GM21737 (cell line): ENCODE data around the gene GALK2.
"Not testable (repeated sequence)": the region's sequence is repeated elsewhere in the genome, so short reads cannot be mapped to it uniquely, and the experiment has no call there.

Source experiments
- ATAC-seq: cut with Tn5 transposase; IDR thresholded peaks from one replicate; pipeline ENCODE4 v1.9.1; 2021; ENCODE audit warnings: mild to moderate bottlenecking, moderate library complexity; ENCODE audit not compliant: unreplicated experiment

GALK2 gene

DNA sequence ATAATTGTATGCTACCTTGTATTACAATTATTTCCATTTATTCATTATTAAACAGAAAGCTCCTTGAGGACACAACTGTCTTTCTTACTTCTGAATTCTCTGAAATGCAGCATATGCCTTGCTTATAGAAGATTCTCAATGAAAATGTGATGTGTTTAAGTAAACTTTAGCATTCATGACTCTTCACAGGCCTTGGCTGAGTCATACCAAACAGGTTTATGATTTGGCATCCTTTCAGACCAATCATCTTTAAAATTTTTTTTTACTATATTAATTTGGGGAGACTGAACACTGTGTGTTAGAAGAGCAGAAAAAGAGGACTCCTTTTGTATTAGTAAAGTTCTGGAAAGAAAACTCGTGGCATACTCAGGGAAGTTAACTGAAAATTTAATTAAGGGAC is 6.4 kb upstream of the GALK2 start:
- ATAC-seq, result no peak

DNA sequence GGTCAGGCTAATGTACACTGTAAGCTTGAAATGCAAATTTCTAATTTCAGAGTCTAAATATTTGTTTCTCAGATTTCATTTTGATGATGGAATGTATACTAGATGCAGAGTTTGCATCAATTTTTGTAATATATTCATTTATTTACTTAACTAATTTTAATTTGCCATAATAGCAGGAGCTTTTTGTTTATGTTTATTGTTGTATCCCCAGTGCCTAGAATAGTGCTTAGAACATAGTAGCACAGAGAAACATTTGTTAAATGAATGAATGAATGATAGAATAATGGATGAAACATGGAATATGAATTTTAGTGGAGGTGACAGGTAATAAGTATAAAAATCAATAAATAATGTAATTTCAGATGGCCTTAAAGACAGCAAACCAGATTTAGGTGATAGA is 5.2 kb upstream of the GALK2 start:
- no peak for ATAC-seq

DNA sequence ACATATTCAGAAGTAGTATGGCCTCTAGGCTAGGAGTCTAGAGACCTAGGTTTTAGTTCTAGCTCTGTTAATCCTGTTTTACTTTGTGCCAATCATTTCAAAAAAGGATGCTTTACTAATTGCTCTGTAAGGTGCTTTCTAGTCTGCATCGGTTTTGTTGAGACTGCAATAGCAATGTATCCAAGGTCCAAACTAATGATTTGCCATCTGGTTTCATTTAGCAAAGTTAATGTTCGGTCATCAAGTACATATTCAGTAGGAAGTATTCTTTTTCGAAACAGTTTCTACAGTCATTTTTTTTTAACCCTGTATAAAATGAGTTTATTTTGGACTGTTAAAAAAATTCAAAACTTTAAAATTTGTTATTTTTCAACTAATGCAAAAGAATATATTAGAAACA is 2.0 kb upstream of the GALK2 start:
- ATAC-seq, result no peak

DNA sequence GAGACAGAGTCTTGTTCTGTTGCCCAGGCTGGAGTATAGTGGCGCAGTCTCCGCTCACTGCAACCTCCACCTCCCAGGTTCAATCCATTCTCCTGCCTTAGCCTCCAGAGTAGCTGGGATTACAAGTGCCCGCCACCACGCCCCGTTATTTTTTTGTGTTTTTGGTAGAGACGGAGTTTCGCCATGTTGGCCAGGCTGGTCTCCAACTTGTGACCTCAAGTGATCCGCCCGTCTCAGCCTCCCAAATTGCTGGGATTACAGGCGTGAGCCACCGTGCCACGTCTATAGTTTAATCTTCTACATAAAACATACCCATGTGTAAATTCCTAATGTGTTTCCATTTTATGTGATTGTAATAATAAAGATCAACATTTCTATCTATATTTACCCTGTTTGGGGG is 1.7 kb downstream of the GALK2 start:
- ATAC-seq, result no peak

DNA sequence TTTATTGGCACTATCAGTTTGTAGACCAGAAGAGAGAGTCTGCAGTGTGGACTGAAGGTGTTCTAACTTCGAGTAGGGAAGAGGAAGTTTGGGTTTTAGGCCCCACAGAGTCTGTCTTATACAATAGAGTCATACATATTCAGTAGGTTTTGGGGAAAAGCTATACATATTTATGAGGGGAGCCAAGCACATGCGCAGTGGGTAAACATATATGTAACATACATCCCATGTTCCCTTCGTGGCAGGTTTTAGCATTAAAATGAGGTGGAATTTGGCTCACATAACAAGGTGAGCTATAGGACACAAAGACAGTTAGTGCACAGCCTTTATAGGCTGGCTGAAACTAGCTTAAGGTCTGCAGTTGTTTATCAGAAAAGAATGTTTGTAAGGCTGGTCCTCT is 4.9 kb downstream of the GALK2 start:
- no peak for ATAC-seq

DNA sequence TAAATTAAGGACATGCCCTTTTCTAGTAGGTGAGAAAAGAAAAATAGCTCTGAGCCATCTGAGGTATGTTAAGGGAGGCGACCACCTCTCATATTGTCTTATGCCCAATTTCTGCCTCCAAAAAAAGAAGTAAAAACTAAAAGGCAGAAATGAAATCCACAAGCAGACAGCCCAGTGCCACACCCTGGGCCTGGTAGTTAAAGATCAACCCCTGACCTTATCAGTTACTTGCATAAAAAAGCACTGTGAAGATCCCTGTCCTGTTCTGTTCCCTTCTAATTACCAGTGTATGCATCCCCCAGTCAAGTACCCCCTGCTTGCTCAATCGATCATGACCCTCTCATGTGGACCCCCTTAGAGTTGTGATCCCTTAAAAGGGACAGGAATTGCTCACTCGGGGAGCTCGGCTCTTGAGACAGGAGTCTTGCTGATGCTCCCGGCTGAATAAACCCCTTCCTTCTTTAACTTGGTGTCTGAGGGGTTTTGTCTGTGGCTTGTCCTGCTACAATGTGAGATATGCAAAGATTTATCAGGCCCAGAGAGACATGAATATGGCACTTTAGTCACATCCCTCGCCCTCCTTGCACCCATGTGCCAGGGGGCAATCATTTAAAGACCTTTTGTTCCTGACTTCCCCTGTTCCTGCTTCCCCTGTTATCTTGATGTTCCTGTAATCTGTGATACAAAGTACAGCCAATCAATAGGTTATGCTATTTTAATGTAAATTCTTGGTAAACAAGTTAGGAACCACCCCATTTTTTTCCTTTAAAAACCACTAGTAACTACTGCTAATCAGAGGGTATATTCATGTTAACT is 5.7 kb downstream of the GALK2 start:
- ATAC-seq, result not testable (repeated sequence)

DNA sequence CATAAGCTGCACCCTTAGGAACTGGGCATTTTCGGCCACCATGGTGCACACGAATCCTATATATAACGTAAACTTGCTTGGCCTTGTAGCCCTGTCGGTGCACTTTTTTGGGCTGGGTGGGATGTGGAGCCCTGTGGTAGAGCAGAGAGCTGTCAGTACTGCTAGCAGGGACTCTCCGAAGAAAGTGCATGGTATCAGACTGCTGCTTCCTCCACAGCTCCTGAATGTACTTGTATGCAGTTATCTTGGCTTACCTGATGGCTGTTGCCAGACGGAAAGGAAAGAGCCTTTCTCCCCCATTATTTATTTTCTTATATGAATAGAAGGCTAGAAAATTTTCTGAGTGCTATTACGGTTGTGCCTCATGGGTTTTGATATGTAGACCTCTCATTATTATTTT is 8.4 kb downstream of the GALK2 start:
- no peak for ATAC-seq

DNA sequence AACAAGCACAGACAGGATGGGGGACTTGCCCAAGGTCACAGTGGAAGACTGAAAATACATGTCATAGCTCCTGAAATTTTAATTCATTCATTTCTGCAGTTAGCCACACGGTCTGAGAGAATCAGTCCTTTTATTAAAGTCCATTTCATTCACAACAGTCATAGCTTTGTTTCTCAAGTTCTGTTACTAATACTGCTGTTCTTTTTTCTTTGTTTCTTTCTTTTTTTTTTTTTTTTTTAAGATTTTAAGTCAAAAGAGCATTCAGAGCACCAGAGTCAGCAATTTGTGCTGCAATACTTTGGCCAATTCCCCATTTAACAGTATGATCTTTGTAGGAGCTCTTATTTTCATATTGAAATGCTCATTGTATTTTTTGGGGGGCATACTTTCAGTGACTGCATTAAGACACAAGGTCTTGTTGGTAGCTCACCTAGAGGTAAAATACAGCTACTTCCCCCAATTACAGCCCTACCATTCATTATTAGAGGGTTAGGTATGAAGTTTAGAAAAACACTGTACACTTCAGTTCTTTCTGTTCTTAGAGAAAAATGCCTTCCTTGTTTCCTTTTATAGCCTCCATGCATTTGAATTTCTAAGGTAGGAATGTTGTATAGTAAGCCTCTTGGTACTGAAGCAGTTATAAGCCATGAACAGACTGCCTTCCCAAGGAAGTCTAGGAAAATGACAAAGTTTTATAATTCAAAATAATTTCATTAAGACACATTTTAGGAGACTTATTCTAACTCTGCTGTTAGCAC is 9.6 kb downstream of the GALK2 start:
- no peak for ATAC-seq

DNA sequence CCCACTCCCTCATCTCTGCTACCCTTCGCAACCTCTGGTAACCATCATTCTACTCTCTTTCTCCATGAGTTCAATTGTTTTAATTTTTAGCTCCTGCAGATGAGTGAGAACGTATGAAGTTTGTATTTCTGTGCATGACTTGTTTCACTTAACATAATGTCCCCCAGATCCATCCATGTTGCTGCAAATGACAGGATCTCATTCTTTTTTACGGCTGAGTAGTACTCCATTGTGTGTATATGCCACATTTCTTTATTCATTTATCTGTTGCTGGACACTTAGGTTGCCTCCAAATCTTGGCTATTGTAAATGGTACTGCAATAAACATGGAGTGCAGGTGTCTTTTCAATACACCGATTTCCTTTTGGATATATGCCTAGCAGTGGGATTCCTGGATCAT is 12.1 kb downstream of the GALK2 start:
- no peak for ATAC-seq

DNA sequence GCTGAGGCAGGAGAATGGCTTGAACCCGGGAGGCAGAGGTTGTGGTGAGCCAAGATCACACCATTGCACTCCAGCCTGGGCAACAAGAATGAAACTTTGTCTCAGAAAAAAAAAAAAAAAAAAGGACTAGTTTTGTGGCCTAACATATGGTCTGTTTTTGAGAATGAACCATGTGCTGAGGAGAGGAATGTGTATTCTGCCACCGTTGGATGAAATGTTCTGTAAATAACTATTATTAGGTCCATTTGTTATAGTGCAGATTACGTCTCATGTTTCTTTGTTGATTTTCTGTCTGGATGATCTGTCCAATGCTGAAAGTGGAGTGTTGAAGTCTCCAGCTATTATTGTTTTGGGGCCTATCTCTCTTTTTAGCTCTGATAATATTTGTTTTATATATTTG is 13.7 kb downstream of the GALK2 start:
- not testable (repeated sequence) for ATAC-seq

DNA sequence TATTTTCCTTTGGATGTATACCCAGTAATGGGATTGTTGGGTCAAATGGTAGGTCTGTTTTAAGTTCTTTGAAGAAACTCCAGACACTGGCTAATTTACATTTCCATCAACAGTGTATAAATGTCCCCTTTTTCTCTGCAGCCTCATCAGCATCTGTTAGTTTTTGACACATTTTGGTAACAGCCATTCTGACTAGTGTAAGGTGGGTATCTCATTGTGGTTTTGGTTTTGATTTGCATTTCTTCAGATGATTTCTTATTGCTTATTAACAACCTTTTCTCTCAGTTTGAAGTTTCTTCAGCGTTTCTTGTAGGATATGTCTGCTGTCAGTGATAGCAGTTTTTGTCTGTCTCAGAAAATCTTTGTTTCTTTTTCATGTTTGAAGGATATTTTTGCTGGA is 15.4 kb downstream of the GALK2 start:
- no peak for ATAC-seq

DNA sequence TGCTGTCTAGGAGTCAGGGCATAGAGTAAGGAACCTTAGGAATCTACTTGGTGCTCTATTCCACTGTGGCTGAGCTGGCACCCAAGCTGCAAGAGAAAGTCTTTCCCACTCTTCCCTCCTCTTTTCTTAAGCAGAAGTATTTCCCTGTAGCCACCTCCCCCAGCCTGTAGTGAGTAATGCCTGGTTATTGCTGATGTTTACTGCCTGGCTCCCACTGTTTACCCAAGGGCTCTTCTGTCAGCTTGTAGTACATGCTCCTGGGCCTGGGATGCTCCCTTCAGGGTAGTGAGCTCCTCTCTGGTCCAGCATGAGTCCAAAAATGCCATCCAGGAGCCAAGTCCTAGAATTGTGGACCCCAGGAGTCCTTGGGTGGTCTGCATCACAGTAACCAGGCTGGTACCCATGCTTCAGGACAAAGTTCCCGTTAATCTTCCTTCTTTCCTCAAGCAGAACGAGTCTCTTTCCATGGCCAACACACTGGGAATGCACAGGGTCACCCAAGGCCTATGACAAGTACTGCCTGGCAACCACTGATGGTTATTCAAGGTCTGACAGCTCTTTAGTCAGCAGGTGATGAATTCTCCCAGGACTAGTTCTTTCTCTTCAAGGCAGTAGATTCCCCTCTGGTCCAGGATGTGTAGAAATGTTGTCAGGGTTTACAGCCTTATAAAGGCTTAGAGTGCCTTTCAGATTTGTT is 17.6 kb downstream of the GALK2 start:
- no peak for ATAC-seq

DNA sequence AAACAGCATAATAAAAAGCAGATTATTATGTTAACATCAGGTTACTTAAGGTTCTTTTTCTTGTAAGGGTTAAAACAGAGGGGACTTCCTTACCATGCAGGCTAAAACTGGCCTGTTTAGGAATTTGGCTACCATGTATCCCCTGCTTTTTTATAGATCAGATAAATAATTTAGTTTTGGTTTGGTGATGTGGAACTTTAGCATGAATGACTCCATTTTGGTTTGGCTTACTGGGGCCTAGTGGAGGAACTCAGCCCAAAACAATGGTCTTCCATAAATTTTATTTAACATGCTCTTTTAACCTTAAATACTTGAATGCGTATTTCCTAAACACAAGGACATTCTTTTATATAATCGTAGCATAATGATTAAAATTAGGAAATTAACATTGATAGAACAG is 18.9 kb downstream of the GALK2 start:
- ATAC-seq, result no peak

DNA sequence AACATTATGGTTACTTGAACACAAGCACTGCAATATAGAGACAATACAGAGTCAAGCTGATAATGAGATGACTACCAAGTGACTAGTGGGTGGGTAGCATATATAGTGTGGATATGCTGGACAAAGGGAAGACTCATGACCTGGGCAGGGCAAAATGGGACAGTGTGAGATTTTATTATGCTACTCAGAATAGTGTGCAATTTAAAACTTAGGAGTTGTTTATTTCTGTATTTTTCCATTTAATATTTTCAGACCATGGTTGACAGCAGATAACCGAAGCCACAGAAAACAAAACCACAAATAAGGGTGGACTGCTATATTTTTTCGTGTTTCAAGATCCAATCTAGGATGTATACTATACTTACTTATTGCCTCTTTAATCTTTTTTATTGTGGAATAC is 19.6 kb downstream of the GALK2 start:
- ATAC-seq, result no peak

DNA sequence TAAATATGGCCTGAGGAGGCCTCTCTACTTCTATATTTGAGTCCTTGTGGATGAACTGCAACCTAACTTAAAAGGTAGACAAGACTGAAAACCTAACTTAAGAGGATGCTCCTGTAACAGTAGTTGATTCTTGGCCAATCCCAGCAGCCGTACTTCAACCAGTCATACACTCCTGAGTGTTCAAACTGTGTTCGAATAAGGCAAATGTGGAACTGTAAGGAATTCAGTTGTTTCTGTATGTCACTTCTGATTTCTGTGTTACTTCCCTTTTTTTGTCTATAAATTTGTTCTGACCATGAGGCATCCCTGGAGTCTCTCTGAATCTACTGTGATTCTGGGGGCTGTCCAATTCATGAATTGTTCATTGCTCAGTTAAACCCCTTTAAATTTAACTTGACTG is 20.5 kb downstream of the GALK2 start:
- no peak for ATAC-seq

DNA sequence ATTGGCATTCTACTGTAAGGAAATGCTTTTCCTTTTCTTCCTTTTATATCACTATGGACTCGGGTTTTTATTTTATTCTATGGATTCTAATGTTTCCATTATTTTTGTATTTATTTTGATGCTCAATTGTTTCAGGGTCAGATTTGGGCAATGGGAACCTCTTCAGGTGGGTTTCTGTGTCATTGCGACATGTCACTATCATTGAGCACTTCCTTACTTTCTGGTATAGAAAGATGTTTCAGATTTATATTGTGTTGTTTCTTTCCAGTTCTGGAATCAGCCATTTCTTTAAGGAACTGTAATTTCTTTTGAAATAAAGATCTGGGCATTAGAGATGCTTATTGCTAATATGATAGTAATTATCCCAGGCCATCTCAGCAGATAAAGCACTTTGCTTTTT is 21.8 kb downstream of the GALK2 start:
- ATAC-seq, result no peak

DNA sequence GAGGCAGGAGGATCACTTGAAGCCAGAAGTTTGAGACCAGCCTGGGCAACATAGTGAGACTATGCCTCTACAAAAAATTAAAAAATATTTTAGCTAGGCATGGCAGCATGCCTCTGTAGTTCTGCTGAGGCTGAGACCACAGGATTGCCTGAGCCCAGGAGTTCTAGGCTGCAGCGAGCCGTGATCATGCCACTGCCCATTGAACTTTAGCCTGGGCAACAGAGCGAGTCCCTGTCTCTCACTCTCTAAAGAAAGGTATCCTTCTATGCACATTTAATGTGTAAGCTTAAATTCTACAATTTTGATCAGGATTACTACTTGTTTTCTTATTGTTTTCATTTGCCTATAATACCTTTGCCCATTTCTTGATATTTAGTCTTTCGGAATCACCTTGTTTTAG is 26.8 kb downstream of the GALK2 start:
- no peak for ATAC-seq

DNA sequence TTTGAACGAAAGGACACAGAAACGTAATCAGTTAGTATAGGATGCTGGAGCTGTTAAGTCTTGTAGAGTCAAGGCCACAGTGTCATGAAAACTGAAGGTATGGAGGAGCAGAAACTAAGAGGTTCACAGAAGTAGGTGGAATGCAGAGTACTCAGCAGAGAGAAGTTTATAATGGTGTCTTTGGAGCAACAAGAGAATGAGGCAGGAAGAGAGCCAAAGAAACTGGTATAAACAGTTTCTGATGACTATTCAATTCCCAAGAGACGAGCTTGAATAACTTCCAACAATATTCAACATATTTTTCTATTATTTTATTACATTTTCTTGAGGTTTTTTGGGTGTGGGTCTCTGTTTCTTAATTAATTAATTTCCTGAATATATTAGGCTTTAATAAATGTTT is 29.6 kb downstream of the GALK2 start:
- no peak for ATAC-seq

DNA sequence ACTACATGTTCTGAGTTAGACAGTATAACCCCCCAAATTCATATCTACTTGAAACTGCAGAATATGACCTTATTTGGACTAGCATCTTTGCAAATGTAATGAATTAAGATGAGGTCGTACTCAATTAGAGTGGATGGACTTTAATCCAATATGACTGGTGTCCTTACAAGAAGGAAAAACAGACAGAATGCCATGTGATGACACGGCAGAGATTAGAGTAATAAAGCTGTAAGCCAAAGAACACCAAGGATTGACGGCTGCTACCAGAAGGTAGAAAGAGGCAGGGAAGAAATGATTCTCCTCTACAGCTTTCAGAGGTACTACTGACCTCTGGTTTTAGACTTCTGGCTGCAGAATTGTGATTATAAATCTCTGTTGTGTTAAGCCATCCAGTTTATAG is 30.3 kb downstream of the GALK2 start:
- no peak for ATAC-seq

DNA sequence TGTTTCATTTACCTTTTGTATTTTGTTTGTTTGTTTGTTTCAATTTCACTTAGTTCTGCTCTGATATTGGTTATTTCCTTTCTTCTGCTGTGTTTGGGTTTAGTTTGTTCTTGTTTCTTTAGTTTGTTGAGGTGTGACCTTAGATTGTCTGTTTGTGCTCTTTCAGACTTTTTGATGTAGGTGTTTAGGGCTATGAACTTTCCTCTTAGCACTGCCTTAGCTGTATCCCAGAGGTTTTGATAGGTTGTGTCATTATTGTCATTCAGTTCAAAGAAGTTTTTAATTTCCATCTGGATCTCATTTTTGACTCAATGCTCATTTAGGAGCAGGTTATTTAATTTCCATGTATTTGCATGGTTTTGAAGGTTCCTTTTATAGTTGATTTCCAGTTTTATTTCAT is 38.1 kb downstream of the GALK2 start:
- not testable (repeated sequence) for ATAC-seq

DNA sequence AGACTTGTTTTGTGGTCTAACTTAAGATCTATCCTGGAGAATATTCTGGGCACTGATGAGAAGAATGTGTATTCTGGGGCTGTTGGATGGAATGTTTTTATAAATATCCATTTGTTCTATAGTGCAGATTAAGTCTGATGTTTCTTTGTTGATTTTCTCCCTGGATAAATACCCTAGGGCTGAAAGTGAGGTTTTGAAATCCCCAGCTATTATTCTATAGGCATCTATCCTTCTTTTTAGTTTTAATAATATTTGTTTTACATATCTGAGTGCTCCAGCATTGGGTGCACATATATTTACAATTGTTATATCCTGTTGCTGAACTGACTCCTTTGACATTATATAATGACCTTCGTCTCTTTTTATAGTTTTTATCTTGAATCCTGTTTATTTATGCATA is 42.9 kb downstream of the GALK2 start:
- ATAC-seq, result no peak
